Mesendoderm (in vitro differentiated cells): ENCODE results near the gene SCLY.

ENCODE experiments used
- DNase-seq: peaks from one replicate; pipeline ENCODE4 v3.0.0; 2013
- H2AK5ac ChIP-seq: 2 replicates; pipeline ENCODE4 v1.6.1; 2013; ENCODE audit warnings: low read length, inconsistent platforms
- H2BK120ac ChIP-seq: 2 replicates; pipeline ENCODE4 v1.6.1; 2013; ENCODE audit warnings: low read depth, mild to moderate bottlenecking, low read length, moderate library complexity, mixed read lengths
- H2BK15ac ChIP-seq: replicated peaks from 2 replicates; pipeline ENCODE4 v1.6.1; 2013; ENCODE audit warnings: low read depth, mild to moderate bottlenecking, moderate library complexity
- H2BK5ac ChIP-seq: 2 replicates; pipeline ENCODE4 v1.6.1; 2013; ENCODE audit warnings: low read length, inconsistent platforms
- H3K18ac ChIP-seq: 2 replicates; pipeline ENCODE4 v1.6.1; 2013; ENCODE audit warnings: mild to moderate bottlenecking, low read length, mixed read lengths
- H3K23ac ChIP-seq: one replicate; pipeline ENCODE4 v1.6.1; 2013; ENCODE audit warnings: low read length
- H3K27ac ChIP-seq: 2 replicates; pipeline ENCODE4 v1.5.1; 2013; ENCODE audit warnings: low read depth, mild to moderate bottlenecking, inconsistent platforms, low read length, moderate library complexity
- H3K27me3 ChIP-seq: 2 replicates; pipeline ENCODE4 v1.6.1; 2013; ENCODE audit warnings: low read length, control low read depth, mild to moderate bottlenecking, inconsistent platforms; ENCODE audit not compliant: insufficient read depth, poor library complexity
- H3K36me3 ChIP-seq: 2 replicates; pipeline ENCODE4 v1.6.1; 2013; ENCODE audit warnings: low read length, inconsistent platforms; ENCODE audit not compliant: control insufficient read depth, insufficient read depth
- H3K4ac ChIP-seq: one replicate; pipeline ENCODE4 v1.6.1; 2013; ENCODE audit warnings: low read depth, mild to moderate bottlenecking, low read length, moderate library complexity
- H3K4me1 ChIP-seq: 2 replicates; pipeline ENCODE4 v1.6.1; 2013; ENCODE audit warnings: low read depth, low read length, inconsistent platforms; ENCODE audit not compliant: control insufficient read depth
- H3K4me2 ChIP-seq: 2 replicates; pipeline ENCODE4 v1.6.1; 2013; ENCODE audit warnings: low read length
- H3K4me3 ChIP-seq: 2 replicates; pipeline ENCODE4 v1.5.1; 2013; ENCODE audit warnings: mild to moderate bottlenecking, low read length
- H3K56ac ChIP-seq: one replicate; pipeline ENCODE4 v1.6.1; 2013; ENCODE audit warnings: low read length
- H3K79me1 ChIP-seq: 2 replicates; pipeline ENCODE4 v1.6.1; 2013; ENCODE audit warnings: low read length, inconsistent platforms
- H3K79me2 ChIP-seq: 2 replicates; pipeline ENCODE4 v1.6.1; 2013; ENCODE audit warnings: mild to moderate bottlenecking, low read length; ENCODE audit not compliant: control insufficient read depth, insufficient read depth
- H3K9ac ChIP-seq: 2 replicates; pipeline ENCODE4 v1.6.1; 2013; ENCODE audit warnings: low read length, inconsistent platforms
- H4K5ac ChIP-seq: one replicate; pipeline ENCODE4 v1.6.1; 2013; ENCODE audit warnings: low read length
- H4K8ac ChIP-seq: one replicate; pipeline ENCODE4 v1.6.1; 2013; ENCODE audit warnings: low read depth, mild to moderate bottlenecking, control low read depth, low read length, moderate library complexity
- WGBS: extraction: QIAGEN DNeasy Blood & Tissue Kit; methylation state at CpG from one replicate; pipeline ENCODE4 v1.1.7; 2013; ENCODE audit warnings: low lambda C conversion rate, missing lambda C conversion rate; ENCODE audit not compliant: insufficient coverage; ENCODE audit errors: extremely low coverage; 5-methylcytosine and 5-hydroxymethylcytosine counted together

SCLY gene

DNA sequence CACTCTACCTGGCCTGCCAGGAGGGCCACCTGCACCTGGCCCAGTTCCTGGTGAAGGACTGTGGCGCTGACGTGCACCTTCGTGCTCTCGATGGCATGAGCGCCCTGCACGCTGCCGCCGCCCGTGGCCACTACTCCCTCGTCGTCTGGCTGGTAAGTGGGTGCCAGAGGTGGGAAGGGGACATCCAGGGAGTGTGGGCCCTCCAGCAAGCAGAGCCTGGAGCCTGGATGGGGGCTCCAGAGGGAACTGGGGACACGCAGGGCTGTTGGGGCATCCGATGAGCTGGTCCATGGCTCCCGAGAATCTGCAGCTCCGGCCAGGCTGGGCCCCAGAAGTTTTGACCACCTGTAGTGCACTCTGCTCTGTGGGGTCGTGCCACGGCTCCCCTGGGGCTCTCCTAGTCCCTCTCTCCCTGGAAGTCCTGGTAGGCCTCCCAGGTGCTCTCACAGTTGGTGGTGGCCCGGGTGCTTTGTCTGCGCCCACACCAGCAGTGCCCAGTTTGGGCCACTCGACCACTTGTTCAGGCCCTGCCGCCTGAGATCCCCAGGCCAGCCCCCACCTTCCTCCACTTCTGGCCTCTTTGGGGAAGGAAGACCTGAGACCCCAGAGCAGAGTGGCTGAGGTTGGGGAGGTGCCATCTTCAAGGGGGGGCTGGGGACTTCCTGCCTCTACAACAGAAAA, 44.0 kb downstream of the SCLY start:
- no peaks in the 10 kb centered on the region for H3K79me2 ChIP-seq
- no peak overlapping the region for H3K4me3 ChIP-seq
- no peaks in the 10 kb centered on the region for H3K4me1 ChIP-seq
- H2BK120ac ChIP-seq, result no peak overlapping the region
- no peak overlapping the region for H3K18ac ChIP-seq
- H3K79me1 ChIP-seq, result no peaks in the 10 kb centered on the region
- no peak overlapping the region for H2AK5ac ChIP-seq
- H3K23ac ChIP-seq, result no peak overlapping the region
- DNase-seq, result no peak
- H3K27ac ChIP-seq, result no peak overlapping the region
- no peak overlapping the region for H3K9ac ChIP-seq
- no peaks in the 10 kb centered on the region for H3K36me3 ChIP-seq
- no peak overlapping the region for H2BK15ac ChIP-seq
- H2BK5ac ChIP-seq, result no peak overlapping the region
- no peak overlapping the region for H4K8ac ChIP-seq
- H3K4me2 ChIP-seq, result no peak overlapping the region
- no CpG with 5 or more reads among the region's 21 CpGs for WGBS
- H4K5ac ChIP-seq, result no peak overlapping the region
- H3K56ac ChIP-seq, result no peak overlapping the region
- no peak overlapping the region for H3K4ac ChIP-seq
- no peaks in the 10 kb centered on the region for H3K27me3 ChIP-seq

DNA sequence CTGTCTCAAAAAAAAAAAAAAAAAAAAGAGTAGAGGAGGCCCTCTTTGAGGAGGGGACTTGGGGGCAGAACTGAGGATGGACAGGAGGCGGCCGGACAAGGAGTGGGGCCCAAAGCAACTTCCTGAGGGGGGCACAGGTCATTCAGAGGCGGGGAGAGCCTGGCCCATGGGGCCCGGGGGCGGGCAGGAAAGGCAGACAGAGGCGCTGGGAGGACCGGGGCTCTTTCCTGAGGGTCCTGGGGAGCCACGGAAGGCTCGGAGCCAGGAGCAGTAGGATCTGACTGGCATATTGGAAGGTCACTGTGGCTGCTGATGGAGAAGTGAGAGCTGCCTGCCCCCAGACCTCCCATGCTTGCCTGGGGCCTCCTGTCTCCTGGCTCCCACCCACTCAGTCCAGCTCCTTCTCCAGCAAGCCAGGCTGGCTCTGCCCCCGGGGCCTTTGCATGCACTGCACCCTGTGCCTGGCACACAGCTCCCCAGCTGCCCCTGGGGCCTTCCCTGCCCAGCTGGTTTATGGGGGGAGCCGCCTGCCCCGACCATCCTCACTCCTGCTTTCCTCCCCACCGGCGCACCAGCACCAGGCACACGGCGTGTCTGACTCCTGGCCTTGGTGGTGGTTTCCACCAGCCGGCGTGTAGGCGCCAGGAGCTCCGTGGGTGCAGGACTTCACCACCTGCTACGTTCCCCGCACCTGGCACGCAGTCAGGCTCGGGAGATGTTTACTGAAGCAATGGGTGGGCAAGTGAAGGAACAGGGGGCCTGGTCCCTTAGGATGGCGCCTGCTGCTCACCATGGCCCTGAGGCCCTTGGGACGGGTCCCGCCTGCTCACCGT, 44.9 kb downstream of the SCLY start:
- no peak overlapping the region for H4K8ac ChIP-seq
- DNase-seq, result no peak
- H3K27me3 ChIP-seq, result no peaks in the 10 kb centered on the region
- no peak overlapping the region for H3K56ac ChIP-seq
- H3K4me3 ChIP-seq, result no peak overlapping the region
- H3K9ac ChIP-seq, result no peak overlapping the region
- H3K79me2 ChIP-seq, result no peaks in the 10 kb centered on the region
- no peak overlapping the region for H3K4me2 ChIP-seq
- H3K23ac ChIP-seq, result no peak overlapping the region
- no peak overlapping the region for H2BK5ac ChIP-seq
- no peak overlapping the region for H3K18ac ChIP-seq
- H4K5ac ChIP-seq, result no peak overlapping the region
- H3K79me1 ChIP-seq, result no peaks in the 10 kb centered on the region
- no peak overlapping the region for H3K27ac ChIP-seq
- no peak overlapping the region for H2BK120ac ChIP-seq
- no peak overlapping the region for H3K4ac ChIP-seq
- H3K4me1 ChIP-seq, result no peaks in the 10 kb centered on the region
- WGBS, result no CpG with 5 or more reads among the region's 28 CpGs
- H2BK15ac ChIP-seq, result no peak overlapping the region
- no peaks in the 10 kb centered on the region for H3K36me3 ChIP-seq
- H2AK5ac ChIP-seq, result no peak overlapping the region

DNA sequence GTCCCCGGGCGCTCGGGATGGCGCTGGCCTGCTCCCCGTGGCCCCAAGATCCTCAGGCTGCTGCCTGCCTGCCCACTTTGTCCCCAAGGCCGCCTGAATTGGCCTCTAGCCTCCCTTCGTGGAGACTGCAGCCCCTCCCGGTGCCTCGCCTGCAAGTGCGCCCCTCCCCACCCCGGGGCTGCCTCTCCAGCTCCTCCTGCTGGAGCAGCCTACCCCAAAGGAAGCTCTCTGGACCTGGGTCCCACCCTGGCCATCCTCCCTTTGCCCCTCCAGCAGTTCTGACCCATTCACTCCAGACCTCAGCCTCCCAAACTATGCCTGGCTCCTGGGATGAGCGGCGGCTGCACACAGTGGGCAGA, 45.5 kb downstream of the SCLY start:
- Histone ChIP-seq H2BK15ac (no peak overlapping the region), H3K79me2 (no peaks in the 10 kb centered on the region), H3K56ac (peak overlapping the region; percentile 25), H3K4me1 (no peaks in the 10 kb centered on the region), H3K27me3 (no peaks in the 10 kb centered on the region), H3K27ac (no peak overlapping the region), H3K23ac (no peak overlapping the region), H2BK120ac (no peak overlapping the region), H3K18ac (no peak overlapping the region), H2BK5ac (no peak overlapping the region), H3K4me3 (no peak overlapping the region), H3K4me2 (no peak overlapping the region), H4K5ac (no peak overlapping the region), H3K36me3 (no peaks in the 10 kb centered on the region), H4K8ac (no peak overlapping the region), H2AK5ac (no peak overlapping the region), H3K79me1 (no peaks in the 10 kb centered on the region), H3K4ac (no peak overlapping the region), H3K9ac (no peak overlapping the region)
- no peak for DNase-seq
- no CpG with 5 or more reads among the region's 13 CpGs for WGBS

DNA sequence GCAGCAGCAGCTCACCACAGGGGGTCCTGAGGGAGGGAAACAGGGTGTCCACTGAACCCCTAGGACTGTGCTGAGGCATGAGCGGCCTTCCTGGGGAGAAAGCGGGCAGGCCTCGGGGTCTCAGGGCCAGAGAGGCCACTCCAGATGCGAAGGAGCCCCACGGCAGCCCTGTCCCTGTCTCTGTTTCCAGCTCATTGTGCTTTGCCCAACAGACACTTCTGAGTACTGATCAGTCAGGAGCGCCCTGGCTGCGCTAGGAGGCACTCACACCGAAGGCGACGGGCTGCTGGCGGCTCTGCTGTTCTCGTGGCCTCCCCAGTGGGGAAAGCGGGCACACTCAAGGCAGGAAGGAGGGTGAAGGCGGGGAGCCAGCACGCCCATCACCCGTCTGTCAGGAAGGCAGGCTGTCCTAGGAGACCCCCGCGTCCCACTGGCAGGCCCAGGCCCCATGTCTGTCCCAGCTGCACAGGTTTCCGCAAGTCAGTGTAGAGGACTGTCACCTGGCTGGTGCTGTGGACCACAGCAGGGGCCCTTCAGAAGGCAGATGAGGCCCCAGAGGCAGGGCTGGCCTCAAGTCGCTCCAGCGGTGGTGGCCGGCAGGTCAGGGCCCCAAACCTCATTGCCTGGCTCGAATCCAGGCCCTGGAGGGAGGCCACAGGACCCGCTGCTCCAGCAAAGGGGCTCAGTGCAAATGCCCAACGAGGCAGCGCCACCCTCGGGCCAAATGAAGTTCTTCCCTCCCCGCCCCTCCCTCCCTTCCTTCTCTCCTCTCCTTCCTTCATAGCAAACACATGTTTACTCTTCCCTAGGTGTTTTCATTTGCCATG, 46.1 kb downstream of the SCLY start:
- Histone ChIP-seq H2AK5ac (no peak overlapping the region), H2BK15ac (no peak overlapping the region), H3K27me3 (no peaks in the 10 kb centered on the region), H3K9ac (no peak overlapping the region), H3K4me2 (no peak overlapping the region), H3K4me1 (no peaks in the 10 kb centered on the region), H2BK5ac (no peak overlapping the region), H3K27ac (no peak overlapping the region), H2BK120ac (no peak overlapping the region), H3K4me3 (no peak overlapping the region), H3K18ac (no peak overlapping the region), H3K56ac (peak overlapping the region; percentile 25), H3K36me3 (no peaks in the 10 kb centered on the region), H3K4ac (no peak overlapping the region), H3K23ac (no peak overlapping the region), H3K79me1 (no peaks in the 10 kb centered on the region), H4K8ac (no peak overlapping the region), H4K5ac (no peak overlapping the region), H3K79me2 (no peaks in the 10 kb centered on the region)
- WGBS, result no CpG with 5 or more reads among the region's 28 CpGs
- peak; percentile 40 for DNase-seq

DNA sequence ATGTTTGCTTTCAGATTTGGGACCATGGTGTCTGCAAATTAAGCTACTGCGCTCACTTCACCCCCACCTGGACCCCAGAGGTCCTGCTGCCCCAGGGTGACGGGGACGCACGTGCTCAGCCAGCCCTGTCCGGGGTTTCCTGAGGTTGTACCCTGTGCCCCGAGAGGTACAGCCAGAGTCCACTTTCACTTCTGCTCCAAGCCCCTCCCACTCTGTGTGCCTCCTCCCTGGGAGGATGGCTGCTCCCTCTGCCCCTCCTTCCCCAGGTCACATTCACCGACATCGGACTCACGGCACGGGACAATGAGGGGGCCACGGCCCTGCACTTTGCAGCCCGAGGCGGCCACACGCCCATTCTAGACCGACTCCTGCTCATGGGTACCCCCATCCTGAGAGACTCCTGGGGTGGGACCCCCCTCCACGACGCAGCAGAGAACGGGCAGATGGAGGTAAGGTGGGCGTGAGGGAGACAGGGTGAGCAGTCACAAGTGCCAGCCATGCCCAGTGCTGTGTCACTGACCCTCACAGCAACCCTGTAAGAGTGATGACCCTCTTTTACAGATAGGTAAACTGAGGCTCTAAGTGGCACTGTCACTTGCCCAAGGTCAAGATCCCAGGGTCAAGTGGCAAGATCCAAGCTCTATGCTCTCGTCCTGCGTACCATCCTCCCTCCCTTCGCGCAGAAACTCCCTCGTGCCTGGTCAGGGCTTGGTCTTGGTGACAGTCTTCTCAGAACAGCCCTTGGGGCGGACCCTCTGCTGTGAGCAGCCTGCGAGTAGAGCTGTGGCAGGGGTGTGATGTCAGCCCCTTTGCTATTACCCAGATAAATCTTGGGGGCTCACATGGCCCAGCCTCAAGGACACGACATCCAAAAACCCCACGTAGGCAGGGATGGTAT, 47.0 kb downstream of the SCLY start:
- Histone ChIP-seq H3K79me2 (no peaks in the 10 kb centered on the region), H3K79me1 (no peaks in the 10 kb centered on the region), H3K4me1 (no peaks in the 10 kb centered on the region), H3K36me3 (no peaks in the 10 kb centered on the region), H2BK120ac (no peak overlapping the region), H2AK5ac (no peak overlapping the region), H3K4me2 (no peak overlapping the region), H4K8ac (no peak overlapping the region), H3K27ac (no peak overlapping the region), H3K23ac (no peak overlapping the region), H2BK5ac (no peak overlapping the region), H2BK15ac (no peak overlapping the region), H3K9ac (no peak overlapping the region), H3K27me3 (no peaks in the 10 kb centered on the region), H3K4ac (no peak overlapping the region), H3K56ac (no peak overlapping the region), H3K18ac (no peak overlapping the region), H3K4me3 (no peak overlapping the region), H4K5ac (no peak overlapping the region)
- no peak for DNase-seq
- WGBS, result no CpG with 5 or more reads among the region's 28 CpGs
